KMS-11 (cell line): ENCODE measurements around the gene CYTH2.

ENCODE experiments used
- H2AFZ ChIP-seq: fragments of 200-600 bp; sonication (generic); 2 replicates; pipeline ENCODE4 v1.6.1; 2016; ENCODE audit warnings: antibody characterized with exemption, mixed run types, low read depth
- H3K27ac ChIP-seq: fragments of 200-600 bp; sonication (generic); 2 replicates; pipeline ENCODE4 v1.6.1; 2016; ENCODE audit warnings: mild to moderate bottlenecking, mixed run types
- H3K27me3 ChIP-seq: fragments of 200-600 bp; sonication (generic); 2 replicates; pipeline ENCODE4 v1.6.1; 2017; ENCODE audit warnings: mild to moderate bottlenecking, low read depth, mixed run types, moderate library complexity; ENCODE audit not compliant: insufficient read depth
- H3K36me3 ChIP-seq: fragments of 200-600 bp; sonication (generic); 2 replicates; pipeline ENCODE4 v1.6.1; 2017; ENCODE audit warnings: mild to moderate bottlenecking, mixed run types; ENCODE audit not compliant: insufficient read depth
- H3K4me1 ChIP-seq: fragments of 200-600 bp; sonication (generic); 2 replicates; pipeline ENCODE4 v1.6.1; 2016; ENCODE audit warnings: mild to moderate bottlenecking, low read depth, mixed run types; ENCODE audit not compliant: poor library complexity, severe bottlenecking
- H3K4me2 ChIP-seq: fragments of 200-600 bp; sonication (generic); 2 replicates; pipeline ENCODE4 v1.7.0; 2016; ENCODE audit warnings: mild to moderate bottlenecking, mixed run types
- H3K4me3 ChIP-seq: fragments of 200-600 bp; sonication (generic); IDR thresholded peaks from 2 replicates; pipeline ENCODE4 v1.6.1; 2017; ENCODE audit warnings: low read depth, low read length, mixed read lengths; ENCODE audit not compliant: insufficient read depth
- H3K79me2 ChIP-seq: fragments of 200-600 bp; sonication (generic); 2 replicates; pipeline ENCODE4 v1.6.1; 2016; ENCODE audit warnings: low read depth, mixed run types; ENCODE audit not compliant: insufficient read depth
- H3K9ac ChIP-seq: fragments of 200-600 bp; sonication (generic); 2 replicates; pipeline ENCODE4 v1.6.1; 2016; ENCODE audit warnings: mild to moderate bottlenecking, mixed run types
- H4K20me1 ChIP-seq: fragments of 200-600 bp; sonication (generic); 2 replicates; pipeline ENCODE4 v1.6.1; 2016; ENCODE audit warnings: mild to moderate bottlenecking, mixed run types; ENCODE audit not compliant: insufficient read depth
- CTCF ChIP-seq: fragments of 200-600 bp; sonication (generic); conservative IDR thresholded peaks from 2 replicates; pipeline ENCODE4 v1.6.1; 2017; ENCODE audit warnings: low read depth, mild to moderate bottlenecking, antibody characterized with exemption, low read length, moderate library complexity, mixed read lengths

CYTH2 gene

GRCh38 chr19:48466561-48467325 lies 2.4 kb upstream of the CYTH2 start:
- Histone ChIP-seq H3K79me2 (peaks cover 11% of the 10 kb centered on the region; the same call in 1 of the 2 replicates), H3K4me2 (no peak overlapping the region), H3K9ac (no peak overlapping the region), H3K27ac (no peak overlapping the region), H4K20me1 (no peaks in the 10 kb centered on the region), H2AFZ (no peak overlapping the region), H3K4me3 (no peak overlapping the region), H3K36me3 (no peaks in the 10 kb centered on the region), H3K4me1 (peaks cover 26% of the 10 kb centered on the region), H3K27me3 (no peaks in the 10 kb centered on the region)
- no peak for TF ChIP-seq CTCF

DNA sequence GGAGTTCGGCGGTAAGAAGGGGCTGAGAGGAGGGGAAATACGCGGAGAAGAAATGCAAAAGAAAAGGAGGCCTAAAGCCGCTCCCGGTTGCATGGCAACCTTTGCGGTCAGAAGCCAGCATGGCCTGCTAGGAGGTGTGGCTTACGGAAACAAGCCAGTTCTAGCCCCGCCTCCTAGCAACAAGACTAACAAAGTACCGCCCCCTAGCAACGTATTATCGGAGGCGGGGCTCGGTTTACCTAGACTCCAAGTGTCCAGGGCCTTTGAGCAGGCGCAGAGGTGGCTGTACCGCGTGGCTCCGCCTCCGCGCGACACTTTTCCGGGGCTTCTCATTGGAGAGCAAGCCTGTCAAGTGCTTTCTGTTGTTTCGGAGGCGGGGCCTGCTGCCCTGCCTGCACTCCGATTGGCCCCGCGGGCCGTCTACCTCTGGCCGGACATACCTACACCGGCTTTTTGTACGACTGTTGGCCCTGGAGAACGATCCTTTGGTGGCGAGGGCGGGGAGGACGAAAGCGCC lies 339 bp upstream of the CYTH2 start:
- Histone ChIP-seq H3K9ac (peak overlapping the region; percentile 71), H3K4me2 (peak overlapping the region; percentile 52), H3K27me3 (no peaks in the 10 kb centered on the region), H3K79me2 (peaks cover 11% of the 10 kb centered on the region; the same call in 1 of the 2 replicates), H3K4me1 (peaks cover 26% of the 10 kb centered on the region), H4K20me1 (no peaks in the 10 kb centered on the region), H2AFZ (peak overlapping the region; percentile 60; the same call in 1 of the 2 replicates), H3K27ac (peak overlapping the region; percentile 71; the same call in 1 of the 2 replicates), H3K4me3 (no peak overlapping the region), H3K36me3 (no peaks in the 10 kb centered on the region)
- TF ChIP-seq CTCF: no peak

- Histone ChIP-seq H3K4me1 (peaks cover 18% of the 10 kb centered on the region), H3K27ac (no peak overlapping the region), H3K4me2 (peak overlapping the region; percentile 91), H4K20me1 (no peaks in the 10 kb centered on the region), H3K79me2 (peaks cover 11% of the 10 kb centered on the region; the same call in 1 of the 2 replicates), H2AFZ (no peak overlapping the region), H3K9ac (peak overlapping the region; percentile 71; the same call in 1 of the 2 replicates), H3K36me3 (no peaks in the 10 kb centered on the region), H3K27me3 (no peaks in the 10 kb centered on the region), H3K4me3 (no peak overlapping the region)
- no peak for TF ChIP-seq CTCF
Measured at GRCh38 chr19:48469934-48470680, 938 bp downstream of the CYTH2 start.

GRCh38 chr19:48470856-48471255 lies 1.7 kb downstream of the CYTH2 start:
- Histone ChIP-seq H3K4me2 (no peak overlapping the region), H4K20me1 (no peaks in the 10 kb centered on the region), H2AFZ (no peak overlapping the region), H3K36me3 (no peaks in the 10 kb centered on the region), H3K79me2 (peaks cover 11% of the 10 kb centered on the region; the same call in 1 of the 2 replicates), H3K9ac (no peak overlapping the region), H3K4me1 (peaks cover 11% of the 10 kb centered on the region), H3K4me3 (no peak overlapping the region), H3K27me3 (no peaks in the 10 kb centered on the region), H3K27ac (no peak overlapping the region)
- TF ChIP-seq CTCF: no peak
